ENCODE measurements around the gene STYK1. TPM values are rescaled to one million over a fixed set of nuclear protein-coding genes. Genes with fewer than 3 reads are reported as not detected.
A peak's percentile ranks its signal among the peaks of the same experiment; 100 is the strongest.

The STYK1 gene
- total RNA-seq, 2 experiments from 2014 or later, result 0.17 to 0.35 TPM

DNA sequence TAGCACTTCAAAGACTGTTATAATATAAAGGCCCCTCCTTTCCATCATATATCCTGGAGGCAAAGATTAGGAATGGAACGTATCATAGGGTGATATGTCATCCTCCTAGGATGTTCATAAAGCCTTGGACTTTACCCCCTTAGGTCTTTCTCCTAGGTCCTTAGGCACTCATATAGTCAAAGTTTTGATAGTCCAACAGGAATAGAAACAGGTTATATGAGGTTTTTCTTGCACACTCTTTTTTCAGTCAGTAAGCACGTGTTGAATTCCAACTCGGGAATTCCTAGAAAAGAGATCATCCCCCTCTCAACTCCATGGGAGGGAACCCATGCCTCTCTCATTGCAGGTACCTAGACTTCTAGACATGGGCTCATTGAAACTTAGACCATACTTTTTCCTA, 40.3 kb downstream of the STYK1 start:
- Mint-ChIP-seq H3K27me3 (peaks cover 21% of the 10 kb centered on the region), H3K4me1 (no peaks in the 10 kb centered on the region), H3K4me3 (no peak overlapping the region), H3K27ac (no peak overlapping the region), H3K36me3 (ENCODE audit: low read depth) (no peaks in the 10 kb centered on the region), H3K9me3 (no peaks in the 10 kb centered on the region)
- ChIA-PET CTCF (no interaction called here), POLR2A (no interaction called here)
- no peak for DNase-seq

DNA sequence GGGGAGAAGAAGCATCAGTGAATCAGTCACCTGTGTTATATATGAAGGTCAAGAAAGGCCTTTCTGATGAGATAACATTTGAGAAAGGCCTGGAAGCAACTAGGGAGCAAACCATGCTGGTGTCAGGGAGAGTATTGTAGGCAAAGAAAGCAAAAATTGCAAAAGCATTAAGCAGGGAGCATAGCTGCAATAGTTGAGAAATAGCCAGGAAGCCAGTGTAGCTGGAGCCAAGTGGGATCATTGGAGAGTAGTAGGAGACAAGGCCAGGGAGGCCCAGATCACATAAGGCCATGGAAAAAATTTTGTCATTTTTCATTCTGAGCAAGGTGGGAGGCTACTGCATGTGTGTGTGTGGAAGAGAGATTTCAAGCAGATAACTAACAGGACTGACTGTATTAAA, 41.6 kb downstream of the STYK1 start:
- peaks cover 34% of the 10 kb centered on the region for H3K27me3 Mint-ChIP-seq
- DNase-seq, result no peak
- no peak overlapping the region for H3K4me3 Mint-ChIP-seq
- no peaks in the 10 kb centered on the region for H3K9me3 Mint-ChIP-seq
- H3K4me1 Mint-ChIP-seq, result no peaks in the 10 kb centered on the region
- H3K27ac Mint-ChIP-seq, result no peak overlapping the region
- H3K36me3 Mint-ChIP-seq (ENCODE audit: low read depth), result no peaks in the 10 kb centered on the region
- POLR2A ChIA-PET, result no interaction called here
- CTCF ChIA-PET, result no interaction called here

DNA sequence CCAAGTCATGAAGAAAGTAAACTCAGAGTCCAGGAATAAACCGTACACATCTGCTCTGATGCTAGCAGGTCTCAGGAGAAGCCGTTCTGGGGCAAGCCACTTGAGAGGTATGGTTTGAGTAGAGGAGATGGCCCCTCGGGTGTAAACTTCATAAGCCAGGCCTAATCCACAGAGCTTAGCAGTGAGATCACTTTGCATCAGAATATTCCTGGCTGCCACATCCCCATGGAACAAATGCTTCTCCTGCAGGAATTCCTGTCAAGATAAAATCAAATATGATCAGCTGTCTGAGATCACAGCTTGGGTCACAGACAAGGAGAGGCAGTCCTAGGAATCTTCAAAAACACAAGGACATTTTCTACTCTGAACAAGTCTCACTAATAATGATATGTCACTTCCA, 49.2 kb downstream of the STYK1 start:
- H3K36me3 Mint-ChIP-seq (ENCODE audit: low read depth), result no peaks in the 10 kb centered on the region
- no peak overlapping the region for H3K4me3 Mint-ChIP-seq
- no peak overlapping the region for H3K27ac Mint-ChIP-seq
- H3K4me1 Mint-ChIP-seq, result no peaks in the 10 kb centered on the region
- H3K9me3 Mint-ChIP-seq, result no peaks in the 10 kb centered on the region
- DNase-seq, result no peak
- CTCF ChIA-PET, result interaction anchor here (0.6 kb wide), 1 partner anchor 50 kb away, joined by 3 read pairs; no protein-coding TSS in a partner anchor
- H3K27me3 Mint-ChIP-seq, result peaks cover 42% of the 10 kb centered on the region
- POLR2A ChIA-PET, result no interaction called here

DNA sequence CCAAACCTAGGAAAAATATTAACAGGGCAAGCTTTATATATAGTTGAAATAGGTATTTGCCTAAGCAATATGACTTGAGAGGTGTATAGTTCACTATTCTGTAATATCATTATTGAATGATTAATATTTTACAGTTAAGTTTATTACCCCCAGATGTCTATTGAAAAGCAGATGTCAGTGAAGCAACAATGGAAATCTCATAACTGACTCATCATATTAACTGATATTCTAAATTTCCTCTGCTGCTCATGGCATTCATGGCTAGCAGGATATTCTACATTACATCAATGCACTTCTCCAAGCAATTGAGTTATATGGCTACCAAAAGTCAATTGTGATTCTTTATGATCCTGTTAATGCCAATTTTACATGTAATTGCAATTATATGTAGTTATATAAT, 50.7 kb downstream of the STYK1 start:
- POLR2A ChIA-PET, result no interaction called here
- CTCF ChIA-PET, result no interaction called here
- H3K9me3 Mint-ChIP-seq, result no peaks in the 10 kb centered on the region
- no peak for DNase-seq
- no peak overlapping the region for H3K27ac Mint-ChIP-seq
- no peak overlapping the region for H3K4me3 Mint-ChIP-seq
- H3K36me3 Mint-ChIP-seq (ENCODE audit: low read depth), result no peaks in the 10 kb centered on the region
- peaks cover 45% of the 10 kb centered on the region for H3K27me3 Mint-ChIP-seq
- H3K4me1 Mint-ChIP-seq, result no peaks in the 10 kb centered on the region

DNA sequence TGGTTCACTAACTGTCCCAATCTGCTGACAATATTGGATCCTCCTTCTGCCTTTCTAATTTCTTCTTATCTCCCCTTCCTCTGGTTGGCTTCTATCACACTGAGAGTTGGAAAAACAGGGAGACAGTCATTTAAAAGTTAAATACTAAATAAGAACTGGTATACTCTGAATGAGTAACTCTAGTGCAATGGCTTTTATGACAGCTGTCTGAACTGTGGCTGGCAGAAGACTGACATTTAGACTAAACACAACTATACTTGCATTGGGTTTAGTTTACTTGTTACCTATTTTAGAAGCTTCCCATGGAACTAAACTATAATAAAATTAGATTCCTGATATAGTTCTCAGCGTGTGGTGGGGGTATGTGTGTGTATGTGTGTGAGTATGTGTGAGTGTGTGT, 52.6 kb downstream of the STYK1 start:
- Mint-ChIP-seq H3K36me3 (ENCODE audit: low read depth) (no peaks in the 10 kb centered on the region), H3K4me1 (no peaks in the 10 kb centered on the region), H3K9me3 (no peaks in the 10 kb centered on the region), H3K4me3 (no peak overlapping the region), H3K27me3 (peaks cover 44% of the 10 kb centered on the region), H3K27ac (no peak overlapping the region)
- no peak for DNase-seq
- ChIA-PET POLR2A (no interaction called here), CTCF (no interaction called here)

DNA sequence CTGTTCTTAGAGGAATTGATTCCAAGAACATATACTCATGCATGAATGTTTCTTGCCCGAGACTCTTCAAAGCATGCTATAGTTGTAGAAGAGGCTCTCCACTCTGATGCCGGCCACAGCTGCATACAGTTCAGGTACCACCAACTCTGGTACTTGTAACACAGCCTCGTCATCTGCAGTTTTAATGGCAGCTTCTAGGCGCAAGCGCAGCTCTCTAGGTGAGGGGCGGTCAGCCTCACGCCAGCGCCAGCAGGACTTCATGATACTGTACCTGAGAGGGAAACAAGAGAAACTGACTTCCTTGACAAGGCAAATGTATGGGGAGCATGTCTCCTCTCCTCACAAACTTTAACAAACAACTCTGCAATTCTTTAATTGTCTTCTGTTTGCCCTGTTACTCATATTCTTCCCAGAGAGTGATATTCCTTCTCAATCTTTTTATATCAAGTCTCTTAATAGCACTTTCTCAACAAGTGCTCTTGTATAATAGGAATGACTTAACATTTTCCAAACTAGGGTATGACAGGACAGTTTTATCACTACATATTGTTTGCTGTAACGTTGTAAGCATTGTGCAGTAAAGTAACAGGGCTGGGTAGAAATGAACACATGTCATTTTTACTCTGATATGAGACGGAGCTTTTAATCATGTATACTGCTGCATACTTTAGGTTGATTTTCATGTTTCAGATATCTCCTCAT, 53.6 kb downstream of the STYK1 start:
- Mint-ChIP-seq H3K27ac (no peak overlapping the region), H3K4me3 (no peak overlapping the region), H3K4me1 (peaks cover 2% of the 10 kb centered on the region), H3K27me3 (peaks cover 45% of the 10 kb centered on the region), H3K9me3 (no peaks in the 10 kb centered on the region), H3K36me3 (ENCODE audit: low read depth) (no peaks in the 10 kb centered on the region)
- no peak for DNase-seq
- ChIA-PET POLR2A (no interaction called here), CTCF (no interaction called here)

DNA sequence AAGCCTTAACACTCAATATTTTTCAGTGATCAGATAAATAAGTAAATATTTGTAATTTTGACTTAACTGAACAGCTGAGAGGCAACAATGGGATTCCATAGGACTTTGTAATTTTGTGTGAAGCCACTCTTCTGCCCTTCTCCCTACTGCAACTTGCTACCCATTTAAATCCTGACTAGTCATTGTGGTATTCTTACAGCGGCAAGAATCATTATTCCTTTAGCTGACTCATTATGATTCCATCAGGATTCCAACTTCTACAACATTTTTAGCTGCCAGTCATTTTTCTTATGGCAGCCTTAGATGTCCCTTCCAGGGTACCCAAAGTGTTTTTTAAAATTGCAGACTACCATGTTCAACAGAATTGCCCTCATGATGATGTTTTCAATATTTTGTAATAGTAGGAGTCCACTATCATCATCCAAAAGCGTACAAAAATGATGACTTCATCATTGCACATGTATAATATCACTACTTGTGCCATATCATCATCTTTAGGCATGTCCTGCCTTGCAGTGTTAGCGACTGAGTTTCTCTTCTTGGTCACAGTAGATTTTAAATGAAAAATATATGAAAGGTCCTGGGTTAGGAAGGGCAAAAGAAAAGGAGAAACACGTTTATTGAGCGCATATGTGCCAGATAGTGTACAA, 55.4 kb downstream of the STYK1 start:
- CTCF ChIA-PET, result interaction anchor here (0.9 kb wide), 1 partner anchor 11 kb away, joined by 3 read pairs; no protein-coding TSS in a partner anchor
- Mint-ChIP-seq H3K9me3 (no peaks in the 10 kb centered on the region), H3K4me3 (no peak overlapping the region), H3K27me3 (peaks cover 42% of the 10 kb centered on the region), H3K27ac (no peak overlapping the region), H3K4me1 (peaks cover 11% of the 10 kb centered on the region), H3K36me3 (ENCODE audit: low read depth) (no peaks in the 10 kb centered on the region)
- no peak for DNase-seq
- POLR2A ChIA-PET, result no interaction called here

DNA sequence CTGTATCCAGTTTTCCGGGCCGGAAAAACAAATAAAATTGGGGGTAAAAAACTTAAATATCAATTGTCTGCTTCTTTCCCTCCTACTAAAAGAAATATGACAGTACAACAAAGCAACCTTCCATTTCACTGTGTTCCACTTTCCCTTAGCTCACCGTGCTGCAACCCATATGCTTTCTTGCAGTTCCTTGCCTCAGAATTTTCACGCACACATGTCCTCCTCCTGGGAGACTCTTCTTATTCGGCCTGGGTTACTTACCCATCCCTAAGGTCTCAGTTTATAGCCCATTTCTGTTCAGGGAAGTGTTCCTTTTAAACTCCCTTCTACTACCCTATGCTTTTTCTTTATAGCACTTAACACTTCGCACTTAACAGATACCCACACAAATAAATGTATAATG, 56.0 kb downstream of the STYK1 start:
- CTCF ChIA-PET, result interaction anchor here (0.9 kb wide), 1 partner anchor 10 kb away, joined by 3 read pairs; no protein-coding TSS in a partner anchor
- H3K36me3 Mint-ChIP-seq (ENCODE audit: low read depth), result peaks cover 2% of the 10 kb centered on the region
- H3K27ac Mint-ChIP-seq, result no peak overlapping the region
- no peaks in the 10 kb centered on the region for H3K9me3 Mint-ChIP-seq
- DNase-seq, result no peak
- H3K27me3 Mint-ChIP-seq, result peaks cover 41% of the 10 kb centered on the region
- peaks cover 14% of the 10 kb centered on the region for H3K4me1 Mint-ChIP-seq
- H3K4me3 Mint-ChIP-seq, result no peak overlapping the region
- POLR2A ChIA-PET, result no interaction called here

DNA sequence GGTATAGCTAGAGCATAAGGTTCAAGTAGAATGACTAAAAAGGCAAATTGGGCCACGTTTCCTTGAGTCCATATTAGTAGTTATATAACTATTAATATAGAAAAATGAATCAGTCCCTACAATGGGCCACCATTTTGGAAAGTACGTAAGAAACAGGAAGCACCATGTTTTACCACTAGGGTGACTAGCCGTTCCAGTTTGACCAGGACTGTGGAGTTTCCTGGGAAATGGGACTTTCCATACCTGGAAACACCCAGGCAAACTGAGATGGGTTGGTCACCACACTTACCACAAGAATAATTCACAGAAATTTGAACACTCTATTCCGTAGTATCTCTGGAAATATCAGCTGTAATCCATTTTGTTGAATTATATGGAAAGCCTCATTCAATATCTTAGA, 58.3 kb downstream of the STYK1 start:
- CTCF ChIA-PET, result no interaction called here

DNA sequence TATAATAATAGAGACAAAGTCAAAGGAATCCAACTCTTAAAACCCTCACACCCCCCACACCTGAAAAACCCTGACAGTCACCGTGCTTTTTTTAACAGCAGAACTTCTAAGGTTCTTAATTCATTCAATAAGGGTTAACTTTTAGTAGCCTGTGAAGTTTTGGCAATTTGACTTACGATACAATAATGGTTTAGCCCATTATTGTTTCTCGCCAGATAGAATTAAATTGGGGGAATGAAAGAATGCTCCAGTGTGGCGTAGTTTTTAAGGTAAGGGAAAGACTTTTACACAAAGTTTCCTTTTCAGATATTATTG, 59.8 kb downstream of the STYK1 start:
- H3K4me1 Mint-ChIP-seq, result peaks cover 30% of the 10 kb centered on the region
- H3K27me3 Mint-ChIP-seq, result peaks cover 16% of the 10 kb centered on the region
- peak overlapping the region; percentile 97 for H3K4me3 Mint-ChIP-seq
- no peak for DNase-seq
- POLR2A ChIA-PET, result interaction anchor here (0.6 kb wide), 1 partner anchor 1256 kb away, joined by 3 read pairs; no protein-coding TSS in a partner anchor
- H3K9me3 Mint-ChIP-seq, result no peaks in the 10 kb centered on the region
- H3K36me3 Mint-ChIP-seq (ENCODE audit: low read depth), result peaks cover 20% of the 10 kb centered on the region
- H3K27ac Mint-ChIP-seq, result peak overlapping the region; percentile 99
- CTCF ChIA-PET, result no interaction called here

More for the DNA sequence above, 58.3 kb downstream of the STYK1 start:
- Mint-ChIP-seq H3K4me1 (peaks cover 28% of the 10 kb centered on the region), H3K4me3 (no peak overlapping the region), H3K27me3 (peaks cover 31% of the 10 kb centered on the region), H3K27ac (no peak overlapping the region), H3K9me3 (no peaks in the 10 kb centered on the region), H3K36me3 (ENCODE audit: low read depth) (peaks cover 12% of the 10 kb centered on the region)
- POLR2A ChIA-PET, result no interaction called here
- DNase-seq, result no peak

DNA sequence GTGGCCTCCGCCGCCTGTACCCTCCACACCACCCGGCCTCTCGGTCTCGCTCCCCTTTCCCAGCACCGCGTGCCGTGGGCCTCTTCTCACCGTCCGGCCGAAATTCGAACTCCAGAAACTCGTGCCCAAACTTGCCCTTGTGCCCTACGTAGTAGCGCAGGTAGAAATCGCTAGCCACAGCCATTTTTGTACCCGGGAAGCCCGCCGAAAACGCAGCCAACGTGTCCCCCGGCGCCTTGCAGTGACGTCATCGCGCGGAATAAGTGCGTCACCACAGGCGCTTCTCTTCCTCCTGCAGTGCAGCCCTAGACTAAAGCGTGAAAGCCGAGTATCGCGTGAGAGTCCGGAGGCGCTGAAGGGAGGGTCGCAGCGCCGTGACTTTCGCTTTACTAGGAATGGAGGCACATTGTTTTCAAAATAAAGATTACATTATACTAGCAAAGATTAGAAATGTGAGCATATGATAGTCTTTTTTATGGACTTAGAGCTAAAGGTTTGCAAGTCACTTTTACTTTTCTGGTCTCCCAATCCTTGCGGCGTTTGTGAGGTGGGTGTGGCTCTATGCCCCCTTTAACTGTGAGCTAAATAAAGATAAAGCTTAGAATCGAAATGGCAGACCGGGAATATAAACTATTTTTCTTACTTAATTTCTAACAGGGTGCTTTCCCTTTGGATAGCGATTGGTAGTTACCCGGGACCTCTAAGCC, 60.4 kb downstream of the STYK1 start, which contains the start of gene MAGOHB:
Gene MAGOHB, minus strand, starts transcription at position 261 of the 707 bp plus-strand sequence. Its CDS starts 77 bp downstream, at position 184.
- ChIA-PET CTCF (no interaction called here), POLR2A (interaction anchor here (0.5 to 0.6 kb wide), 2 partner anchors 963 to 1257 kb away, joined by 3 to 6 read pairs; no protein-coding TSS in a partner anchor)
- H3K9me3 Mint-ChIP-seq, result no peaks in the 10 kb centered on the region
- peak; percentile 98 for DNase-seq
- peaks cover 21% of the 10 kb centered on the region for H3K36me3 Mint-ChIP-seq (ENCODE audit: low read depth)
- peak within 1 kb of the TSS; percentile 97 for H3K4me3 Mint-ChIP-seq
- H3K4me1 Mint-ChIP-seq, result peaks cover 30% of the 10 kb centered on the region
- H3K27me3 Mint-ChIP-seq, result peaks cover 13% of the 10 kb centered on the region
- peak within 1 kb of the TSS; percentile 99 for H3K27ac Mint-ChIP-seq

DNA sequence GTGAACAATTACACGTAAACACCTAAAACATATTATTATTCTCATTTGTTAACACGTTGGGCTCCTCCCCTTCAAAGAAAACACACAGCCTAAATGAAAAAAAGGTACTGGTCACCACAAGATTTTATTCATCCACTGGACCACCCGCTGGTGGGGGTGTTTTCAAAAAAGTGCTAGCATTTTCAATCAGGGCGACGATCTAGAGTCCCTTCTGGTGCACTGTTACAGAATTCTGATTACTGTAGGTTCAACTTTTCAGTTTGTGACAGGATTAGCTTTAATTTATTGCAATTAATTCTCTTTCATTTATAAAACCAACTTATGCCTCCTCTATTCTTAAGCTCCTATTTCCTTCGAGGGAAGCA, 60.9 kb downstream of the STYK1 start:
- ChIA-PET POLR2A (no interaction called here), CTCF (no interaction called here)
- peaks cover 30% of the 10 kb centered on the region for H3K4me1 Mint-ChIP-seq
- H3K27me3 Mint-ChIP-seq, result peaks cover 9% of the 10 kb centered on the region
- no peaks in the 10 kb centered on the region for H3K9me3 Mint-ChIP-seq
- peaks cover 25% of the 10 kb centered on the region for H3K36me3 Mint-ChIP-seq (ENCODE audit: low read depth)
- peak overlapping the region; percentile 99 for H3K27ac Mint-ChIP-seq
- peak; percentile 11 for DNase-seq
- peak overlapping the region; percentile 97 for H3K4me3 Mint-ChIP-seq

DNA sequence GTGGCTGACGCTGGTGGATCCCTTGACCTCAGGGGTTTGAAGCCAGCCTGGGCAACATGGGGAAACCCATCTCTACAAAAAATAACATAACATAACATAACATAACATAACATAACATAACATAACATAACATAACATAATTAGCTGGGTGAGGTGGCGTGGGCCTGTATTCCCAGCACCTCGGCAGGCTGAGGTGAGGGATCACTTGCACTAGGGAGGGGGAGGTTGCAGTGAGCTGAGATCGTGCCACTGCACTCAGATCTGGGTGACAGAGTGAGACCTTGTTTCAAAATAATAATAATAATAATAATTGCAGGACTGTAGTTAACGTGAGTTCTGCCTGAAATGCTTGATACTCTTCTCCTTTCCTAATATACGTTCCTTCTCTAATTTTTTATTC, 61.7 kb downstream of the STYK1 start:
- Mint-ChIP-seq H3K4me1 (peaks cover 30% of the 10 kb centered on the region), H3K36me3 (ENCODE audit: low read depth) (peaks cover 32% of the 10 kb centered on the region), H3K9me3 (no peaks in the 10 kb centered on the region), H3K27me3 (peaks cover 2% of the 10 kb centered on the region), H3K4me3 (peak overlapping the region; percentile 97), H3K27ac (peak overlapping the region; percentile 99)
- POLR2A ChIA-PET, result no interaction called here
- DNase-seq, result no peak
- CTCF ChIA-PET, result interaction anchor here (0.6 kb wide), 1 partner anchor 385 kb away, joined by 3 read pairs; no protein-coding TSS in a partner anchor
